Glutamatergic neuron (in vitro differentiated cells): ENCODE data around the gene MTRF1. TPM values are rescaled to one million over a fixed set of nuclear protein-coding genes. Genes with fewer than 3 reads are reported as not detected.

Source experiments
- DNase-seq: peaks from one replicate; pipeline ENCODE4 v3.0.0; 2022
- H3K27ac Mint-ChIP-seq: one replicate; pipeline ENCODE4 v1.8.0; 2020; ENCODE audit warnings: mild to moderate bottlenecking, mixed read lengths, inconsistent platforms; ENCODE audit not compliant: unreplicated experiment
- H3K27me3 Mint-ChIP-seq: one replicate; pipeline ENCODE4 v1.8.0; 2020; ENCODE audit warnings: mild to moderate bottlenecking, moderate library complexity, mixed read lengths, inconsistent platforms; ENCODE audit not compliant: unreplicated experiment
- H3K36me3 Mint-ChIP-seq: one replicate; pipeline ENCODE4 v1.8.0; 2020; ENCODE audit warnings: mild to moderate bottlenecking, mixed read lengths, inconsistent platforms; ENCODE audit not compliant: unreplicated experiment
- H3K4me1 Mint-ChIP-seq: one replicate; pipeline ENCODE4 v1.8.0; 2020; ENCODE audit warnings: mild to moderate bottlenecking, low read depth, mixed read lengths, inconsistent platforms; ENCODE audit not compliant: unreplicated experiment
- H3K4me3 Mint-ChIP-seq: one replicate; pipeline ENCODE4 v1.8.0; 2020; ENCODE audit warnings: mild to moderate bottlenecking, mixed read lengths, inconsistent platforms; ENCODE audit not compliant: unreplicated experiment
- H3K9me3 Mint-ChIP-seq: one replicate; pipeline ENCODE4 v1.8.0; 2020; ENCODE audit warnings: mild to moderate bottlenecking, moderate library complexity, mixed read lengths, inconsistent platforms; ENCODE audit not compliant: unreplicated experiment
- total RNA-seq: library from RNA; stranded (reverse); fragmentation: NEBNext Ultra II Directional; extraction: Animal tissue kit (Norgen Biotek cat#: 25700); gene quantifications from one replicate; pipeline ENCODE4 v1.2.1, GENCODE V29; 2021; ENCODE audit not compliant: unreplicated experiment
- TF ChIP-seq, protein P1 (sequence below): fragments of 200-600 bp; sonication (generic); IDR thresholded peaks from one replicate; pipeline ENCODE4 v1.5.0; 2021; ENCODE audit not compliant: partially characterized antibody, unreplicated experiment

Gene MTRF1
- total RNA-seq, 1 donor from 2014 or later: 15.2 TPM

- Mint-ChIP-seq H3K9me3 (no peaks in the 10 kb centered on the region), H3K36me3 (no peaks in the 10 kb centered on the region), H3K4me3 (no peak overlapping the region), H3K27ac (no peak overlapping the region), H3K27me3 (no peaks in the 10 kb centered on the region), H3K4me1 (peaks cover 4% of the 10 kb centered on the region)
- TF ChIP-seq, protein P1, sequence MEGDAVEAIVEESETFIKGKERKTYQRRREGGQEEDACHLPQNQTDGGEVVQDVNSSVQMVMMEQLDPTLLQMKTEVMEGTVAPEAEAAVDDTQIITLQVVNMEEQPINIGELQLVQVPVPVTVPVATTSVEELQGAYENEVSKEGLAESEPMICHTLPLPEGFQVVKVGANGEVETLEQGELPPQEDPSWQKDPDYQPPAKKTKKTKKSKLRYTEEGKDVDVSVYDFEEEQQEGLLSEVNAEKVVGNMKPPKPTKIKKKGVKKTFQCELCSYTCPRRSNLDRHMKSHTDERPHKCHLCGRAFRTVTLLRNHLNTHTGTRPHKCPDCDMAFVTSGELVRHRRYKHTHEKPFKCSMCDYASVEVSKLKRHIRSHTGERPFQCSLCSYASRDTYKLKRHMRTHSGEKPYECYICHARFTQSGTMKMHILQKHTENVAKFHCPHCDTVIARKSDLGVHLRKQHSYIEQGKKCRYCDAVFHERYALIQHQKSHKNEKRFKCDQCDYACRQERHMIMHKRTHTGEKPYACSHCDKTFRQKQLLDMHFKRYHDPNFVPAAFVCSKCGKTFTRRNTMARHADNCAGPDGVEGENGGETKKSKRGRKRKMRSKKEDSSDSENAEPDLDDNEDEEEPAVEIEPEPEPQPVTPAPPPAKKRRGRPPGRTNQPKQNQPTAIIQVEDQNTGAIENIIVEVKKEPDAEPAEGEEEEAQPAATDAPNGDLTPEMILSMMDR: no peak
- peak; percentile 19 for DNase-seq
Measured at GRCh38 chr13:41232578-41233480, 30.5 kb downstream of the MTRF1 start.

DNA sequence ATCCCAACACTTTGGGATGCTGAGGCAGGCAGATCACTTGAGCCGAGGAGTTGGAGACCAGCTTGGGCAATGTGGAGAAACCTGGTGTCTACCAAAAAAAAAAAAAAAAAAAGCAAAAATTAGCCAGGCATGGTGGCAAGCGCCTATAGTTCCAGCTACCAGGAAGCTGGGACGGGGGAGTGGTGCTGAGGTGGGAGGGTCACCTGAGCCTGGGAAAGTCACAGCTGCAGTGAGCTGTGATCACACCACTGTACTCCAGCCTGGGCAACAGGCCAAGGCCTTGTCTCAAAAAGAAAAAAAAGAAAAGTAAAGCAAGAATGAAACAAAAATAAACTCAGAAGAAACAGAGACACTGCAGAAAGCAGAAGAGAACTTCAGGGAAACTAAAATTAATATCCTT is 31.6 kb downstream of the MTRF1 start:
- TF ChIP-seq, protein P1: no peak
- no peak overlapping the region for H3K4me3 Mint-ChIP-seq
- DNase-seq: no peak
- H3K4me1 Mint-ChIP-seq: peaks cover 4% of the 10 kb centered on the region
- H3K27me3 Mint-ChIP-seq: no peaks in the 10 kb centered on the region
- no peaks in the 10 kb centered on the region for H3K9me3 Mint-ChIP-seq
- no peak overlapping the region for H3K27ac Mint-ChIP-seq
- no peaks in the 10 kb centered on the region for H3K36me3 Mint-ChIP-seq

GRCh38 chr13:41231025-41231677 is 32.2 kb downstream of the MTRF1 start:
- Mint-ChIP-seq H3K36me3 (no peaks in the 10 kb centered on the region), H3K9me3 (no peaks in the 10 kb centered on the region), H3K27me3 (no peaks in the 10 kb centered on the region), H3K4me3 (no peak overlapping the region), H3K27ac (no peak overlapping the region), H3K4me1 (peaks cover 4% of the 10 kb centered on the region)
- DNase-seq: no peak
- TF ChIP-seq, protein P1: no peak

DNA sequence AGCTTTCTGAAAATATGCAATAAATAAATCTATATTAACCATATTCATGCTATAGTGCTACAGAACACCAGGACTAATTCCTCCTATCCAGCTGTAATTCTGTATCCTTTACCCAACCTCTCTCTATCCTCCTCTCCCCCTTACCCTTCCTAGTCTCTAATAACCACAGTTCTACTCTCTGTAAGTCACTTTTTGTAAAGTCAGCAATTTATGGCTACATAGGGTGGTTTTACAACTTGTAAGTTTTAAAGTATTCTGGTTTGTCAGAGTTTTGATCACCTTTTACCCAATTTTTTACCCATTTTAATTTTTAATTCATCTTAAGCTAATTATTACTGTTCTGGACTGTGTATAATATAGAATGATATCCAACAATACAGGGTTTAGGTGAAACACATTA is 34.0 kb downstream of the MTRF1 start:
- no peak for DNase-seq
- H3K27me3 Mint-ChIP-seq: no peaks in the 10 kb centered on the region
- no peak overlapping the region for H3K27ac Mint-ChIP-seq
- TF ChIP-seq, protein P1: no peak
- H3K4me3 Mint-ChIP-seq: no peak overlapping the region
- H3K4me1 Mint-ChIP-seq: peaks cover 4% of the 10 kb centered on the region
- no peaks in the 10 kb centered on the region for H3K9me3 Mint-ChIP-seq
- H3K36me3 Mint-ChIP-seq: no peaks in the 10 kb centered on the region
